ENCODE data around the gene HRH1.
"Not testable (repeated sequence)": the region's sequence is repeated elsewhere in the genome, so short reads cannot be mapped to it uniquely, and the experiment has no call there.

The HRH1 gene

GRCh38 chr3:11143476-11143875 lies 10.8 kb upstream of the HRH1 start:
- no peak for DNase-seq

DNA sequence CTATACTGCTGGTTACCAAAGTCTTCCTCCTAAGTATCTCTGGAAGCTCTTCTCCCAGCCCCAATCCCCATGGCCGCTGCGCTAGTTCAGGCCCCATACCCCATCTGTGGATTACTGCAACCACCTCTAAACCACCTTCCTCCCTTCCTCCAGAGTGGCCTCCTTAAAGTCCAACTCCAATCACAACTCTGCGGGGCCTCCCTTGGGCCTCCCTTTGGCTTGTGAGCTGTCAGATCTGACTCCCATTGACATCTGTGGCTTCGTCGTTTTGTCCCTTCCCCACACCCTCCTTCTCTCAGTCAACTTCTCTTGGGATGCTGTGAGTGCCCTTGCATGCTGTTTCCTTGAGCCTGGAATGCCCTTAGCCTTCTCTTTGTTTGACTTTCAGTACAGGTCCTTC lies 9.3 kb upstream of the HRH1 start:
- DNase-seq = no peak

GRCh38 chr3:11145888-11146287 lies 8.4 kb upstream of the HRH1 start:
- no peak for DNase-seq

DNA sequence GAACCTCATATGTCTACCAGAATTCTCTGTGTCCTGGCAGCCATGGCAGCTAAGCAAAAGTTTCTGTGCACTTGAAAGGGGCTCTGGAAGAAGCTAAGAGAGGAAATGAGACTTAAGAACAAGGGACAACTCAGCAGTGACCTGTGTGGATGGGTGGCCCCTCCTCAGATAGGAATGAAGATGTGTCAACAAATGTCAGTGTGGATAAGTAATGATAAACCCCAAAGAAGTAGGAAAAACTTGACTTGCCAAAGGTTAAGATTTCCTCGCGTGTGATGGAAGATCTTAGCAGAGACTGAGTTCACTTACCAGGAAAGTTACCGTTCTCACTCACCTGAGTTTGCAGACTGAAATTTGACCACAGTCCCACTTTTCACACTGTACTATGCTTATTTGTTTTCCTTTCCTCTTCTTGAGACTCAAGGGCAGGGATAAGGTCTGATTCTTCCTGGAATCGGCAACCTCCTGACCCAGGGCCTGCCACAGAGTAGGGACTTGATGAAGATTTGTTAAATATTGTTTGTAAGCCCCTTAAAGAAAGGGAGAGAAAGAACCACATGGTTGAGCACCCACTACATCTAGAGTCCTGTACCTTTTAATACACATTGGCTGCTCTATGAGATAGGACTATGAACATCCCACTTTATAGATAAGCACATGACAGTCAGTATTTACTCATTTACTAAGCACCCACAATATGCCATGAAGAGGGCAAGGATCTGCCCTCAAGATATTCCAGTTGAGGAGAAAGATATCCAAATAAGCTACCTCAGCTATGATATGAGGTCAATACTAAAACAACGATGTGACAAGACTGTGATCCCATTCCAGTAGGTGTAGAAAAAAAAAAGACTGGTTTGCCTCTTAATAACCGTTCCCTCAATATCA lies 7.3 kb upstream of the HRH1 start:
- DNase-seq = no peak

DNA sequence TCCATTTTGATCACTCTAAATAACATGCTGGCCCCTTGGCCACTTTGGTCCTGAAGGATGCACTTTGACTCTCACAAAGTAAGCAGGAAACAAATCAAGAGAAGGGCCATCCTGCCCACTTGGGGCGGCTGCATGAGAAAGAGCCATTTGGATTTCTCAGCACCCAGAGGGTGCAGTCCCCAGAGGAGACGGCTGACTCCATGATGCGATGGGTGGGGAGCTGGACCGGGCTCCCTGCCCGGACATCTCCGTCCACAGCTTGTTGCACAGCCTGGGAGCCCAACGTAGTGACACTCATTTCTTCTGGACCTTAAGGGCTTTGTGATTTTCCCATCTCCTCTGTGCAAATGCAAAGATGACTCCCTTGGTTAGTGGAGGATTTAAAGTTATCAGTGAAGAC lies 4.0 kb upstream of the HRH1 start:
- no peak for DNase-seq

DNA sequence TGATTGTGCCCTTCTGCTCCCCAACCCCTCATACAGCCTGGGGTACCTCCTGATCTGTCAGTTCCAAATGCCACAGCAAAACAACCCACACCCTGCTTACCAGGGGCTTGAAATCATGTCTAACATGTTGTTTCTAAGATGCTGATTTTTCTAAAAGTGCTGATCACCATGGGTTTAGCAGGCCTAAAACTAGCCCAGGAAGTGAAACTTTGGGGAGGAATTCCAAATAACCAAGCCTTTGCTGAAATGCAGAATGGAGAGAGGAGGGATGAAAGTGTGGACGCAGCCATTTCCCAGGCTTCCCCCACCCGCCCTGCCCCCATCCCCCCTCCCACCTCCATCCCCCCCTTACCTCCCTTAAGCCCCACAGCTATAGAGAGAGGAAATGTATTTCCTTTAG lies 2.0 kb upstream of the HRH1 start:
- DNase-seq = no peak

GRCh38 chr3:11154953-11155325 lies 646 bp downstream of the HRH1 start:
- DNase-seq = no peak

- DNase-seq = peak in 1 of 5 experiments; percentile 61
Measured at GRCh38 chr3:11155341-11156025, 1.2 kb downstream of the HRH1 start.

- DNase-seq = no peak
Measured at GRCh38 chr3:11156026-11156410, 1.7 kb downstream of the HRH1 start.

DNA sequence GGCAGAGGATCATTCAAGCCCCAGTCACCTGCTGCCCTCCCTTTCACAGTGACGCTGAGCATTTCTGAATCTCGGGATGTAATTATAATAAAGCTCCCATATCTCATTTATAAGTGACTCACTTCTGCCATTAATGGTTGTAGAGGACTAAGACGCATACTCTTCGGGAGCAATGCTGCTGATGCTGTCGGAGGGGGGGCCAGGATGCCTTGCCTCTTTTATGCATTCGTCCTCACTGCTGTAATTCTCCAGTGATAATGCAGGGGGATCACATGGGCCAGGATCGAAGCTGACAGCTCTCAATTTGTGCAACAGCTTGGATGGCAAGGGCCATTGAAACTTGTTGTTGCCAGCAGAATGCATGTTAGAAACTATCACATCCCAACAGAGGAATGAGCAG lies 3.1 kb downstream of the HRH1 start:
- DNase-seq = no peak

DNA sequence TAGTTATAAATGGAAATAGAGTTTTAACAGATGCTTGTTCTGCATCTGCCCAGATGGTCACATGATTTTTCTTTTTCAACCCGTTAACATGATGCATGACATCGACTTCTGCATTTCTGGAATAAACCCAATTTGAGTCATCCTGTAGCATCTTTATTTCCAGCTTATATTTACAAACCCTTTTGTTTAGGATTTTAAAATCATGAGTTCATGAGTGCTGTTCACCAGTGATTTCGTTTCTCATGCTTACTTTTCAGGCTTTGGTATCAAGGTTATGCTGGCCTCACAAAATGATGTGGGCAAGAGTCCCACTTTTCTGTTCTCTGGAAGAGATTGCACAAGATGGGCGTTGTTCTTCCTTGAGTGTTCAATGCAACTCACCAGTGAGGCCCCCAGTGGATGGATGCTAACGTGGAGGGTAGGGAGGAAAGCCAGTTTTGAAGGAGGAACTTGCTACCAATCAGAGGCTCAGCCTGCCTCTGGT lies 5.2 kb downstream of the HRH1 start:
- no peak for DNase-seq

DNA sequence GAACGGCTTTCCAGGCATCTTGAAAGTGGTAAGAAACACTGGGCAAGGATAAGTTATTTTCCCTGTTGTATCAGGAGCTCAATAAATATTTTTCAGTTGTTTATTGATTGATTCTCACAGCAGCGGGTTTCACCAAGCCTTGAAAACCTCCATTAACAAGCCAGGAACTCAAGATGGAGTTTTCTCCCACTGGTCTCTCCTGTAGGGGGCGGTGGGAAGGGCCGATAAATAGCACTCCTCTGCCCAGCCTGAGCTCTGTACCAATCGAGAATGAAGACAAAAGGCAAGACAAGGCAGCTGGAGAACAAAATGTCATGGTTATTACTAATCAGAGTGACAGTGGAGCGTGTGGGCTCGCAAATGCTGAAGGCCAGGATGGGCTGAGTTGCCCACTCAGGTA lies 7.4 kb downstream of the HRH1 start:
- DNase-seq = no peak

GRCh38 chr3:11162401-11163345 lies 8.4 kb downstream of the HRH1 start:
- no peak for DNase-seq

DNA sequence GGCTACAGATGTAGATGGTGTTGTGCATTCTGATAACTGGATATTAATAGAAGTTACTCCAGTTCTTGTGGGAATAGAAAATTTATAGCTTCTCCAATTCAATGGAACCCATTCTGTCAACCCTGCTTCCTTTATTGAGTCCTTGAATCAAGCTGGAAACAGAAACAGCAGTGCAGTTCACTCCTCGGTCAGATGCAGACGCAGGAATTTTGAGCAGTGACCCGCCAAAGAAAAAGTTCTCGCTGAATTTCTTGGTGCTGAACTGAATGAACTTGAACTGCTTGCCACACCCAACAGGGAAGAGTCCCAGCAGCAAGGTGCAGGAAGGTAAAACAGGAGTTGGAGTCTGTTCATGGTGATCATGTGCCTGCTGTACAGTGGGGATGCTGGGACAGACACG lies 10.3 kb downstream of the HRH1 start:
- no peak for DNase-seq

DNA sequence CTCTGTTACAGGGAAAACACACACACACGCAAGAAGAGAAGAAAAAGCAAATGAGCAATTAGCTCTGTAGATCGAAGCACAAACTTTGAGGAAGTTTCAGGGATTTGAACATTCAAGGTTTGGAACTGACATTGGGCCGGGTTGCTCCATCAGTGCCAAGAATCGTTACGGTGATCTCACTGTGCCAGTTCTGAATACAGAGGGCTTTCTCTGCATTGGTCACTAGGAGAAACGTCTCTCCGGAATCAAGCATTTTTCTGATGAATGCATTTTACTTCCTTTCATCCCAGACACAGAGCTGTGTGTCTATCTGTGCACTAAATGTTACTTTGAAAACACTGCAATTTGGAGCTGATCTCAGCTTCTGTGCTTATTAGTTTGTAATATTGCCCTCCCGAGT lies 11.2 kb downstream of the HRH1 start:
- DNase-seq = no peak

GRCh38 chr3:11166807-11167400 lies 12.6 kb downstream of the HRH1 start:
- DNase-seq = not testable (repeated sequence)

DNA sequence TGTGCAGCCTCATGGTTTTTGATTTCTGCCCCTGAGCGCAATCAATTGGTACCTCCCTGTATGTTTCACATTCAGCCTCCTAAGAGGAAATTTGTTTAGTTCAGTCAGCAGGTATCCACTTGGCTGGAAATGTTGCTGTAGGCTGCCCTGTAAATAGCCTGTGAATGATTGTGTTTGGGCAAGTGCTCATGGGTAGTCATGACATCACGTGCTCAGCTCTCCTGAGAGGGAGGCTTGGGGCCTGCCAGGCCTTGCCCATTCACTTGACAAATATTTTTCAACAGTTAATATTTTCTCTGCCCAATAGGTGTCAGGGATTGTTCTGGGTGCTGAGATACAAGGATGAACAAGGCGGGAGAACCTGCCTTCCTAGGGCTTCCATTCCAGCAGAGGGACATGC lies 13.3 kb downstream of the HRH1 start:
- no peak for DNase-seq

- no peak for DNase-seq
Measured at GRCh38 chr3:11168406-11168805, 14.1 kb downstream of the HRH1 start.

DNA sequence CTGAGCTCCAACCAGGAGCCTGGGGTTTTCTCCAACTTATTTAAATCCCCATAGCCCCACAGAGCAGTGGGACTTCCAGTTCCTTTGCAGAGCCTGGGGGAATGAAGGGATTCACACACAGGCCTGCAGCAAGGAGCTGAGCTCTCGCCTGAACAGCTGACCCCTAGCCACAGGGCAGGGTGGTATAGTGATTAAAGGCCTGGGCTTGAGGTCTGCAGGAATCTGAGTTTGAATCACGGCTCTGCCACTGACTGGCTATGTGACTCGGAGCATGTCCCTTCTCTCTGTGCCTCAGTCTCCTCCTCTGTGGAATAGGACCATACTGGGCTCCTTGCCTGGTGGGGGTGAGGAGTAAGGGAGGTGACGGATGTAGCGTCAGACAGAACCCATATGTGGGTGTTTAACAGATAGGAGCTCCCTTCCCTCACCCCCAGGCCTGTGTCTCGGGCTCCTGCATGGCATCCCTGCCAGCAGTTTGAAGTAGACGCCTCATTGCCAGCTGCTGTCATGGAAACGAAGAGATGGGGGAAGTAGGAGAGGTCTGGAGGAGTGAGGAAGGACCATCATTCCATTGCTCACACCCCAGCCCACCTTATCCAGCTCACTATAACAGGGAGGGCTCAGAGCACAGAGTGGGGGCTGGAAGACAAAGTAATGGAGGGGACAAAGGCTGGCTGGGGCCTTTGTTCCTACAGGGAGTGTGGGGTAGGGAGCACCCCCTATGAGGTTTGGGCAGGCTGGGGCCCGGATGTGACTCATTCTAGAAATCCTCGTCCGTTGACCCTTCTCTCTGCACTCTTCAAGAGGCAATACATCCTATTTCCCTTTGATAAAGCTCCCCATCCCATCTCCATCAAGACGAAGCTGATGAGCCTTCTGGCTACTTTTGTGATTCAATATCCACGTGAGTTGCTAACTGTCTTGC lies 14.8 kb downstream of the HRH1 start:
- DNase-seq = no peak

DNA sequence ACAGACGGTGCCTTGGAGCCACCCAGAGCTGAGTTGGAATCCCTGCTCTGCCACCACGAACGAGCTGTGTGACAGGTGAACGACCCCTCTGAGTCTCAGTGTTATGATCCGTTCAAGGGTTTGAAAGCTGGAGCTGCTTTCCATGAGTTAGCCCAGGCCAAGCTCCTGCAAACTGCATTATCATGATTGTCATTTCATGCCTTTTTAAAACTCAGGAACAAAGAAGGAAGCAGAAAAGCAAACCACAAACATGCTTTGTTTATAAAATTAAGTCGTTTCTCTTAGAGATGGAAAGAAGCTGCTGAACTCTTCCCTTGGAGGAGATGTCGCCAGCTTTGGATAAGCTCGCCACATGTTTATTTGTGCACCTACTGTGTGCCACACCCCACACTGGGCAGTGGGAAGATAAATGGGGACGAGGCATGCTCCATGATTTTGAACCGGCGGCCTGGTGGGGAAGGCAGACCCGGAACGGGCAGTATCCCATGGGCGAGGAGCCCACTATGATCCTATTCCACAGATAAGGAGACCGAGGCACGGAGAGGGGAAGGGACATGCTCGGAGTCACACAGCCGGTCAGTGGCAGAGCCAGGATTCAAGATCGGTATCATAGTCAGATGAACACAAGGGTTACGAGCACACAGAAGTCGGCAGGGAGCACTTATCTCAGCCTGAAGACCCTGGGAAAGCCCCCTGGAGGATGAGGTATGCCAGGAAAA lies 15.9 kb downstream of the HRH1 start:
- no peak for DNase-seq
